ENCODE data around the gene CTAGE9. TPM values are rescaled to one million over a fixed set of nuclear protein-coding genes. Genes with fewer than 3 reads are reported as not detected.

The CTAGE9 gene
- total RNA-seq, 1 experiment from 2014 or later, result 0.15 TPM

DNA sequence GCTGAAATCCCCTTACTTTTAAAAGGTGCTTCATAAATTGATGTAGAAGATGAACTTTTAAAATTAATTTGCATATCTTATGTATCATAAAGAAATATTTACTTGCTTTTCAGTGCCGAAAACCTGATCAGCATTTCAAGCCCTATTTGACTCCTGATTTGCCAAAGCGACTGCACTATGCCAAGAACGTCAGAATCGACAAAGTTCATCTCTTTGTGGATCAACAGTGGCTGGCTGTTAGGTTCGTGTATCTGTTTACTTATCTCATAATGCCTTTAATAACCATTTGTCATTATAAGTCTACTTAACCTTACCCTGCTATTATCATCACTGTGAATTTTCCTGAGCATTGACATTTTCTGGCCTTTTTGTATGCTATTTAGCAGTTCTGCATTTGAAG is 17.4 kb downstream of the CTAGE9 start:
- TF ChIP-seq TCF7L2 (IDR thresholded peaks at IDR 0.05; ENCODE audit: low read depth, low read length) (no peak), POLR2AphosphoS5 (IDR thresholded peaks at IDR 0.05; ENCODE audit: low read depth, low read length) (no peak), REST (IDR thresholded peaks at IDR 0.05; ENCODE audit: insufficient read depth in 1 of 2, low read depth in 2 of 2, low read length in 1 of 2) (no peak), SIN3A (IDR thresholded peaks at IDR 0.05; ENCODE audit: borderline replicate concordance, insufficient read depth, low read depth, low read length) (no peak)
- TF ChIP-seq, protein P1, sequence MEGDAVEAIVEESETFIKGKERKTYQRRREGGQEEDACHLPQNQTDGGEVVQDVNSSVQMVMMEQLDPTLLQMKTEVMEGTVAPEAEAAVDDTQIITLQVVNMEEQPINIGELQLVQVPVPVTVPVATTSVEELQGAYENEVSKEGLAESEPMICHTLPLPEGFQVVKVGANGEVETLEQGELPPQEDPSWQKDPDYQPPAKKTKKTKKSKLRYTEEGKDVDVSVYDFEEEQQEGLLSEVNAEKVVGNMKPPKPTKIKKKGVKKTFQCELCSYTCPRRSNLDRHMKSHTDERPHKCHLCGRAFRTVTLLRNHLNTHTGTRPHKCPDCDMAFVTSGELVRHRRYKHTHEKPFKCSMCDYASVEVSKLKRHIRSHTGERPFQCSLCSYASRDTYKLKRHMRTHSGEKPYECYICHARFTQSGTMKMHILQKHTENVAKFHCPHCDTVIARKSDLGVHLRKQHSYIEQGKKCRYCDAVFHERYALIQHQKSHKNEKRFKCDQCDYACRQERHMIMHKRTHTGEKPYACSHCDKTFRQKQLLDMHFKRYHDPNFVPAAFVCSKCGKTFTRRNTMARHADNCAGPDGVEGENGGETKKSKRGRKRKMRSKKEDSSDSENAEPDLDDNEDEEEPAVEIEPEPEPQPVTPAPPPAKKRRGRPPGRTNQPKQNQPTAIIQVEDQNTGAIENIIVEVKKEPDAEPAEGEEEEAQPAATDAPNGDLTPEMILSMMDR (IDR thresholded peaks at IDR 0.05), result no peak
- no peak for DNase-seq (ENCODE audit: low read depth, low spot score)
- Histone ChIP-seq H3K27me3 (ENCODE audit: control insufficient read depth, insufficient read depth, low read length) (no peaks in the 10 kb centered on the region), H3K4me3 (ENCODE audit: low read depth in 2 of 2, low read length in 2 of 2) (no peak overlapping the region), H3K27ac (ENCODE audit: low read length) (no peak overlapping the region), H3K36me3 (ENCODE audit: control insufficient read depth, insufficient read depth, low read length) (no peaks in the 10 kb centered on the region), H3K9me3 (ENCODE audit: control insufficient read depth, insufficient read depth, low read depth, low read length) (no peaks in the 10 kb centered on the region), H3K4me1 (ENCODE audit: control insufficient read depth, insufficient read depth, low read length) (no peaks in the 10 kb centered on the region)
- ATAC-seq, result no peak
- intact Hi-C loops (cut with micrococcal nuclease; ENCODE audit: unreplicated experiment) (loop anchor here (10.0 kb wide), 1 partner anchor 111 kb away; the partner anchor contains the start of gene ENPP1), in situ Hi-C loops (cut with HindIII; ENCODE audit: low pct_unique_long_range_greater_than_20kb, low sequenced_read_pairs) (no loop called here)
- ChIA-PET CTCF (interaction anchor here (0.6 kb wide), 1 partner anchor 217 kb away, joined by 3 read pairs; no protein-coding TSS in a partner anchor), POLR2A (interaction anchor here (0.6 kb wide), 1 partner anchor 24 kb away, joined by 4 read pairs; no protein-coding TSS in a partner anchor)
- BruUV-seq (replicated peaks), result no TSS peak

GRCh38 chr6:131692589-131692988 is 18.2 kb downstream of the CTAGE9 start:
- DNase-seq (ENCODE audit: low read depth, low spot score) (no peak), ATAC-seq (no peak)
- no peaks in the 10 kb centered on the region for H3K27me3 ChIP-seq (ENCODE audit: control insufficient read depth, insufficient read depth, low read length)
- ChIA-PET POLR2A (no interaction called here), CTCF (no interaction called here)
- intact Hi-C loops (cut with micrococcal nuclease; ENCODE audit: unreplicated experiment) (loop anchor here (10.0 kb wide), 1 partner anchor 112 kb away; the partner anchor contains the start of gene ENPP1), in situ Hi-C loops (cut with HindIII; ENCODE audit: low pct_unique_long_range_greater_than_20kb, low sequenced_read_pairs) (no loop called here)
- no peaks in the 10 kb centered on the region for H3K4me1 ChIP-seq (ENCODE audit: control insufficient read depth, insufficient read depth, low read length)
- BruUV-seq (replicated peaks), result no TSS peak
- no peak overlapping the region for H3K27ac ChIP-seq (ENCODE audit: low read length)
- no peaks in the 10 kb centered on the region for H3K36me3 ChIP-seq (ENCODE audit: control insufficient read depth, insufficient read depth, low read length)
- H3K9me3 ChIP-seq (ENCODE audit: control insufficient read depth, insufficient read depth, low read depth, low read length), result no peaks in the 10 kb centered on the region
- no peak for TF ChIP-seq POLR2AphosphoS5 (IDR thresholded peaks at IDR 0.05; ENCODE audit: low read depth, low read length)
- TF ChIP-seq REST (IDR thresholded peaks at IDR 0.05; ENCODE audit: insufficient read depth in 1 of 2, low read depth in 2 of 2, low read length in 1 of 2), result no peak
- TF ChIP-seq, protein P1 (IDR thresholded peaks at IDR 0.05), result no peak
- TF ChIP-seq SIN3A (IDR thresholded peaks at IDR 0.05; ENCODE audit: borderline replicate concordance, insufficient read depth, low read depth, low read length), result no peak
- no peak for TF ChIP-seq TCF7L2 (IDR thresholded peaks at IDR 0.05; ENCODE audit: low read depth, low read length)
- H3K4me3 ChIP-seq (ENCODE audit: low read depth in 2 of 2, low read length in 2 of 2), result no peak overlapping the region
